ENCODE results near the gene TEX22.

DNA sequence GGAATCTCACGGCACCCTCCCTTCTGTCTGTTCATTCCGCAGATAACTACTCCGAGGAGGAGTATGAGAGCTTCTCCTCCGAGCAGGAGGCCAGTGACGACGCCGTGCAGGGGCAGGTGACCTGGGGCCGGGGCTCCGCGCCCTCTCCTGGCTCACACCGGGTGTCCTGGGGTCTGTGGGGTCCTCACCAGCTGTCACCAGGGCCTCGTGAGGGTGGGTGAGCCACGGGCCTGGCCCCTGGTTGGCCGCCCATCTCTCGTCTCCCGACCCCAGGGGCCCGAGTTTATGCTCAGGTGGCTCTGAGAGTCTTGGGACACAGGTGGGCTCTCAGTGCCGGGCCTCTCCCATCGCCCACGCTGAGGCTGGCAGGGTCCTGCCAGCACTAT, 30.3 kb upstream of the TEX22 start:
- TF ChIP-seq, protein P1, sequence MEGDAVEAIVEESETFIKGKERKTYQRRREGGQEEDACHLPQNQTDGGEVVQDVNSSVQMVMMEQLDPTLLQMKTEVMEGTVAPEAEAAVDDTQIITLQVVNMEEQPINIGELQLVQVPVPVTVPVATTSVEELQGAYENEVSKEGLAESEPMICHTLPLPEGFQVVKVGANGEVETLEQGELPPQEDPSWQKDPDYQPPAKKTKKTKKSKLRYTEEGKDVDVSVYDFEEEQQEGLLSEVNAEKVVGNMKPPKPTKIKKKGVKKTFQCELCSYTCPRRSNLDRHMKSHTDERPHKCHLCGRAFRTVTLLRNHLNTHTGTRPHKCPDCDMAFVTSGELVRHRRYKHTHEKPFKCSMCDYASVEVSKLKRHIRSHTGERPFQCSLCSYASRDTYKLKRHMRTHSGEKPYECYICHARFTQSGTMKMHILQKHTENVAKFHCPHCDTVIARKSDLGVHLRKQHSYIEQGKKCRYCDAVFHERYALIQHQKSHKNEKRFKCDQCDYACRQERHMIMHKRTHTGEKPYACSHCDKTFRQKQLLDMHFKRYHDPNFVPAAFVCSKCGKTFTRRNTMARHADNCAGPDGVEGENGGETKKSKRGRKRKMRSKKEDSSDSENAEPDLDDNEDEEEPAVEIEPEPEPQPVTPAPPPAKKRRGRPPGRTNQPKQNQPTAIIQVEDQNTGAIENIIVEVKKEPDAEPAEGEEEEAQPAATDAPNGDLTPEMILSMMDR (IDR thresholded peaks at IDR 0.05): no peak
- TF ChIP-seq POLR2AphosphoS5 (IDR thresholded peaks at IDR 0.05) (no peak), POLR2A (IDR thresholded peaks at IDR 0.05; ENCODE audit: low read depth) (no peak), EP300 (IDR thresholded peaks at IDR 0.05) (no peak)

All from esophagus muscularis mucosa (tissue), 4 donors.